HG02938 (cell line): ENCODE data around the gene INAFM1.

ENCODE experiments used
- ATAC-seq: cut with Tn5 transposase; IDR thresholded peaks from one replicate; pipeline ENCODE4 v1.9.1; 2021; ENCODE audit warnings: mild to moderate bottlenecking, moderate library complexity; ENCODE audit not compliant: unreplicated experiment

Gene INAFM1

GRCh38 chr19:47274071-47274890, at the start of gene INAFM1:
INAFM1 (plus strand) TSS chr19:47274885; CDS start chr19:47274920, 35 bp downstream.
- ATAC-seq = peak; percentile 44

DNA sequence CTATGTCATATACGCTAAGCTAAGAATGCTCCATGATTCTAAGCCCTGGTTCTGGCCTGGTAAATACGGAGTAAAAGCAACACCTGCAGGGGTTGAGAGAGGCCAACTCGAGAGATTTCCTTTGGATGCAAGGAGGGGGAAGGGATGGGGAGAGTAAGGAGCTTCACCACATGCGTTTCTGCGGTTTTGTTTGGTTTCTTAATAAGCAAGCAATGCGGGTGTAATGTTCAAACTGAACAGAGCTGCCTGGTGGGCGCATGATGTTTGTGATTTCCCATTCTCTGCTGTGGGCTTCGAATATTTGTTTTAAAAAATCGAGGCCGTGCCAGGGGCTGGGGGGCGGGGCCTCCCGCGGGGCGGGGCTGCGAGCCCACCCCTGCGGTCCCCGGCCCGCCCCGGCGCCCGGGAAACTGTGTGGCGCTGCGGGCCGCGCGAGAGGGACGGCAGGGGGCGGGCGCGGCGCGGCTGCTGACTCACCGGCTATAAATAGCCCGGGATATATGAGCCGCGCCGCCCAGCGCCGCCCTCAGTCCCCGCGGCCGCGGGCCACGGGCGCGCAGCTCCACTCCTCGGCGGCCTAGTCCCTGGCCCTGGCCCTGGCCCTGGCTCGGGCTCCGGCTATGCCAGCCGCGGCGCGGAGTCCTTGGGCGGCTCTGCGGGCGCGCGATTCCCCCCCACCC, 48.8 kb upstream of the INAFM1 start:
- ATAC-seq = peak; percentile 31

DNA sequence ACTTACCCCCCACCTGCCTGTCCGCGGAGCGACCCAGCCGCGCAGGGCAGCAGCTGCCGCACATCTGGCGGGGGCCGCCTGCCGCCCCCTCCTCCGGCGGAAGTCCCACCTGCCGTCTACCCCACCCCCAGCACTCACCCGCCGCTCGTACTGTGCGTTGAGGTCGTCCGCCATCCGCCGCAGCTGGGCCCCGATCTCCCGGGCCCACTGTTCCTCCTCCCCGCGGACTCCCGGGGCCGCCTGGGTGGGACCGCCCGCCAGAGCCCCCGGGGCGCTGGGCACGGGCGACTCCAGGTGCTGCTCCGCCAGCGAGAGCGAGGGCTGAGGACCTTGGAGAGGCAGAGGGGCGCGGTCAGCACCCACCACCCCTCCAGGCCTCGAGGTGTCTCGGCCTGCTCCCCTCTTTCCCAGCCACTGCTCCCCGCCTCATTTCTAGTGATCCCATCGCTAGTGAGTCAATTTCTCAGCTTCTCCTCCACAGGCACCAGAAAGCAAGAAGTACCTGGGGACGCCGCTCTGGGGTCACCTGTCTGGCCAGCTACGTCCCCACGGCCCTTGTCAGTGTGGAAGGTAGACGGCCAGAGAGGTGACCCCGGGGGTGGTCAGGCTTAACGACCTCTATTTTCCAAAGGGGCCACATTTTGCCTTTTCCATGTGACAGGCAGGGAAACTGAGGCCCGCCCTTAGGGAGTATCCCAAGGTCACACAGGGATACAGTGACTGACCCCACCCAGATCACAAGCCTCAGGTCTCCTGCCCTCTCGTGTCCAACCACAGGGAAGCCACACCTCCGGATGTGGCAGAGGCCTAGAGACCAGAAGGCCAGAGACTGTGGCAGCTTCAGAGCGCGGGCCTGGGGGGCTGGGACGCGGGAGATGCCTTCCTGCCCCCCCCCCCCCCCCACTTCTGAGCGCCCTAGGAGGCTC, 48.0 kb upstream of the INAFM1 start:
- peak; percentile 25 for ATAC-seq

GRCh38 chr19:47227352-47228167, 47.1 kb upstream of the INAFM1 start:
- ATAC-seq = no peak

- no peak for ATAC-seq
Measured at GRCh38 chr19:47228168-47228936, 46.3 kb upstream of the INAFM1 start.

DNA sequence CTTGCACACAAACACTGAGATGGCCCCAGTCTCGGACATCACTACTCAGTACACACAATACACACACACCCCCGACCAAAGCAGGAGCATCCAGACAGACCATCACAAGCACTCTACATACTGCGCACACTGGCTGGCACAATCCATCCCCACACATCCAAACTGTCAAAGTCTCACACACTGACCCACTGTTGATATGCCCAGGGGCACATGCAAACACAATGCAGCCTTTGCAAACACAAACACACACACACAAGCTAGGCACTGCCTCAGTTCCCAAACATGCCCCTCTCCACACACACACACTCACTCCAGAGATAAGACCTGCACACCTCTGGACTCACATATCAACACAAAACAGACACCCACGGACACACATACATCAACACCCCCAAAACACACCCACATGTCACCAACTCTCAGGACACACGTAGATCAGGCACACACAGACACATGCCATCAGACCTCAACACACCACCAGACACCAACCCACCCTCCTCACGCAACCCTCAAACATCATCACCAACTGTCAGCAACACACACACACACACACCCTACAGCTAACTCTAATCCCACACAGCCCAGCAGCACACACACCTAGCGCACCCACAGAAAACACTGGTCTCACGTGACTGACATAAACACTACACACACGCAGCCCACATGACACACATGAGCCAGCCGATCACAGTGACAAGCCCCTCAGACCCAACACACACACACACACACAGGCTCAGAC, 45.6 kb upstream of the INAFM1 start:
- ATAC-seq = no peak

DNA sequence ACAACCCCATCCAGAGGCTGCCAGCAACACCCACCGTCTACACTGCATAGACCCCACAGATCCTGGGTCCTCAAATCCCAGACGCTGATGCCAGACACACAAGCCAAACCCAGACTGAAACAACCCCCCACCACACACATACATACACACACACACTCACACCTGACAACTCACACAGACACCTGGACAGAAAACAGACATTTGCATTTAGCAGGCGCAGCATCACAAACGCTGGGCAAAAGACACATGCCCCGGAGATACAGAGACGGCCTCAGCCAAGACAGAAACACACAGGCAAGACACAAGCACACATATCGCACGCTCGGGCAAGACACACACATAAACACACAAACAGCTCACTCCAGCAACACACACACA, 45.0 kb upstream of the INAFM1 start:
- no peak for ATAC-seq

- ATAC-seq = no peak
Measured at GRCh38 chr19:47230054-47230920, 44.4 kb upstream of the INAFM1 start.

DNA sequence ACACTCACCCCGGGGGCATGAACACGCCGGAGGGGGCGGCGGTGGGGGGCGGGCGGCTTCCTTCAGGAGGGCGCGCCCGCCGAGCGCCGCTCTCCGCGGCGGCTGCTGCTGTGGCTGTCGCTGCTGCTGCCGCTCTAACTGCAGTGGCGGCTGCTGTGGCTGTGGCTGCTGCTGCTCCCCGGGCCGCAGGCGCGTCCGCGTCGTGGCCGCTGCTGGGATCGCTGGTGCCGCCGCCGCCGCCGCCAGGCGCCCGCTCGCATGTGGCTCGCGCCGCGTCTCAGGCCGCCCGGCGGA, 43.8 kb upstream of the INAFM1 start, which contains the start of gene BBC3:
BBC3 (minus strand) TSS at position 279 of the 294 bp plus-strand sequence. CDS start 2,768 bp downstream, outside the sequence.
- no peak for ATAC-seq

GRCh38 chr19:47231215-47232054, 43.2 kb upstream of the INAFM1 start:
- no peak for ATAC-seq

- no peak for ATAC-seq
Measured at GRCh38 chr19:47232422-47233211, 42.1 kb upstream of the INAFM1 start.

DNA sequence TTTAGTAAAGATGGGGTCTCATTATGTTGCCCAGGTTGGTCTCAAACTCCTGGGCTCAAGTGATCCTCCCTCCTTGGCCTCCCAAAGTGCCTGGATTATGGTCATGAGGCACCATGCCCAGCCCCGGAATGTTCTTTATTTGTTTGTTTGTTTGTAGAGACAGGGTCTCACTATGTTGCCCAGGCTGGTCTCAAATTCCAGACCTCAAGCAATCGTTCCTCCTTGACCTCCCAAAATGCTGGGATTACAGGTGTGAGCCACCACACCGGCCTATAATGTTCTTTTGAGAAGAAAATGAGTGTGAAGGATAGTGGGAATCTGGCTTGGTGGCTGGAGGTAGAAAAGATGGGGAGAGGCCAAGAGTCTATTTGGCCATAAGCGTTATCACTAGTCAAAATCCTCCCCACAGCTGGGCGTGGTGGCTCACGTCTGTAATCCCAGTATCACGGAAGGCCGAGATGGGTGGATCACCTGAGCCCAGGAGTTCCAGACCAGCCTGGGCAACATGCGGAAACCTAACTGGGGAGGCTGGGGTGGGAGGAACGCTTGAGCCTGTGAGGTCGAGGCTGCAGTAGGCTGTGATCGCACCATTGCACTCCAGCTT, 38.5 kb upstream of the INAFM1 start:
- ATAC-seq = no peak

DNA sequence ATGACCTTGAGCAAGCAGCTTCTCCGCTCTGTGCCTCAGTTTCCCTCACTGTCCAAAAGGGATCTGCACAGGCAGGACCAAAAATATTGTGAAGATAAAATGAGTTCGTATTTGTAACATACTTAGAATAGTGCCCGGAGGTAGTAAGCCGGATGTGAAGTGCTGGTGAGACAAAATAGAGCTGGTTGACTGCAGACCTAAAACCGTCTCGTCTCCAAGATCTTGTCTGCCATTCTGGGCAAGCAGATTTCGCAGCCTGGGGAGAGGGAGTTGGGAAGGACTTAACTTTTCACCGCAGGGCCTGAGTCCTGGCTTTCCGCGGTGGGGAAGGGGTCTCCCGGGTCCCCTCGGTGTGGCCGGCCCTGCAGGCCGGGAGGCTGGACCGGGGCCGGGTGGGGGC, 35.5 kb upstream of the INAFM1 start:
- no peak for ATAC-seq

DNA sequence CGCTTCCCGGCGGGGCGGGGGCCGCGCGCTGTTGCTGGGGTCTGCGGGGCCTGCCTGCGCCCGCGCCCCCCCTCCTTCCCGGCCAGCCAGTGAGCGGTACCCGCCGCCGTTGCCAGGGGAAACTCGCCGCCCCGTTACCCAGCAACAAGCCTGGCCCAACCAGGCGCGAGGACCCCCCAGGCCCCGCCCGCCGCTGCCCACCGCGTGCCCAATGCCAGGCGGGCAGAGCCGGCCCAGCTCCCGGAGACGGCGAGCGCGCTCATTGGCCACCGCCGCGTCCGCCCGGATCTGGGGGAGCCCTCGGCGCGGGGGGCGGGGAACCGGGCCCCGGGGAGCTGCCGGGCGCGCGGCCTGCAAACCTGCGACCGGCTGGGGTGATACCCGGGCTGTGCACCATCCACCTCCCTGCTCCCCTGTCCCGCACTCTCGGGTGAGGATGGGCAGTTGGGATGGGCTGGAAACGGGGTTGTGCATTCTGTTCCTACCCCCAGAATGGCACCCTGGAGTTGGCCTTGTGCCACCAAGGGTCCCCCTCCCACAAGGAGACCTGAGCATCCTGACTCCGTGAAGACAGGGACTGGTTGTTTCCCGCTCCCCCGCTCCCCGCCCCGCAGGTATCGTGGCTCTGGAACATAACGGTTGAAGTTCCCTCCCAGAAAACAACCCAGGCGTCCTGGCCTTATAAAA, 34.9 kb upstream of the INAFM1 start:
- ATAC-seq = no peak

- ATAC-seq = no peak
Measured at GRCh38 chr19:47240556-47240955, 34.1 kb upstream of the INAFM1 start.
